Panc1 (cell line): ENCODE measurements around the gene KDM4B. TPM values are rescaled to one million over a fixed set of nuclear protein-coding genes. Genes with fewer than 3 reads are reported as not detected.

ENCODE experiments used
- ATAC-seq: fragments of 200-7000 bp; cut with Tn5 transposase; 2 replicates; pipeline ENCODE4 v1.9.1; 2020; ENCODE audit warnings: mild to moderate bottlenecking, moderate library complexity
- BruUV-seq: library from RNA; stranded (reverse); fragments of 400-500 nt; replicated peaks from 2 replicates; lab custom pipeline; 2021; lab: Mats Ljungman, UMichigan
- CTCF ChIA-PET: fragments of 300-600 bp; sonication (Branson Sonifier 250); formaldehyde crosslinking; loops from one replicate; lab custom pipeline; 2022; ENCODE audit warnings: antibody characterized with exemption; lab: Charles Lee
- POLR2A ChIA-PET: fragments of 300-600 bp; sonication (Branson Sonifier 250); formaldehyde crosslinking; loops from one replicate; lab custom pipeline; 2022; ENCODE audit warnings: antibody characterized with exemption; lab: Charles Lee
- DNase-seq: peaks from one replicate; pipeline ENCODE4 v3.0.0-alpha.2; 2010; ENCODE audit warnings: low read depth, low spot score
- H3K27ac ChIP-seq: 2 replicates; pipeline ENCODE4 v1.5.1; 2011; ENCODE audit warnings: mild to moderate bottlenecking, low read length, inconsistent platforms
- H3K27me3 ChIP-seq: fragments of 200-500 bp; sonication (Bioruptor generic); 2 replicates; pipeline ENCODE4 v1.6.0; 2014; ENCODE audit warnings: low read length, inconsistent platforms; ENCODE audit not compliant: control insufficient read depth, insufficient read depth
- H3K36me3 ChIP-seq: fragments of 200-500 bp; sonication (Bioruptor generic); 2 replicates; pipeline ENCODE4 v1.5.1; 2014; ENCODE audit warnings: inconsistent platforms, mild to moderate bottlenecking, low read length, moderate library complexity; ENCODE audit not compliant: control insufficient read depth, insufficient read depth
- H3K4me1 ChIP-seq: 2 replicates; pipeline ENCODE4 v1.5.1; 2011; ENCODE audit warnings: inconsistent platforms, mild to moderate bottlenecking, low read length, moderate library complexity; ENCODE audit not compliant: control insufficient read depth, insufficient read depth
- H3K4me3 ChIP-seq, 2 experiments: 2 replicates each; pipeline ENCODE4 v1.5.1; 2011 to 2012; ENCODE audit warnings: low read depth in 2 of 2, low read length in 2 of 2, mild to moderate bottlenecking in 2 of 2, inconsistent platforms in 1 of 2, moderate library complexity in 1 of 2
- H3K9me3 ChIP-seq: fragments of 200-500 bp; sonication (Bioruptor generic); 2 replicates; pipeline ENCODE4 v1.5.1; 2014; ENCODE audit warnings: low read depth, mild to moderate bottlenecking, inconsistent platforms, low read length, moderate library complexity; ENCODE audit not compliant: control insufficient read depth, insufficient read depth
- CTCF ChIP-seq: fragments of 450-650 bp; IDR thresholded peaks from 2 replicates; pipeline ENCODE4 v1.5.1; 2017; ENCODE audit warnings: mild to moderate bottlenecking
- POLR2AphosphoS5 ChIP-seq: IDR thresholded peaks from 2 replicates; pipeline ENCODE4 v1.6.1; 2012; ENCODE audit warnings: mild to moderate bottlenecking, low read depth, low read length, moderate library complexity
- REST ChIP-seq, 2 experiments: IDR thresholded peaks; 2 replicates each; pipeline ENCODE4 v1.6.1; 2011 to 2012; ENCODE audit warnings: low read depth in 2 of 2, control low read depth in 1 of 2, low read length in 1 of 2, mild to moderate bottlenecking in 1 of 2, moderate library complexity in 1 of 2; ENCODE audit not compliant: insufficient read depth in 1 of 2
- SIN3A ChIP-seq: IDR thresholded peaks from 2 replicates; pipeline ENCODE4 v1.6.1; 2012; ENCODE audit warnings: low read depth, mild to moderate bottlenecking, low read length, moderate library complexity, borderline replicate concordance; ENCODE audit not compliant: insufficient read depth
- TCF7L2 ChIP-seq: IDR thresholded peaks from 2 replicates; pipeline ENCODE4 v1.6.1; 2011; ENCODE audit warnings: mild to moderate bottlenecking, low read depth, low read length, inconsistent platforms
- in situ Hi-C: cut with HindIII; loops from 2 replicates; pipeline ENCODE4 v1.10.0; 2016; ENCODE audit warnings: low sequenced_read_pairs, low pct_unique_long_range_greater_than_20kb
- intact Hi-C: fragments of 100-400 bp; cut with micrococcal nuclease; formaldehyde crosslinking; loops from one replicate; pipeline ENCODE4 v1.10.0; 2022; ENCODE audit not compliant: unreplicated experiment
- total RNA-seq: library from RNA; stranded (reverse); gene quantifications from one replicate; pipeline ENCODE4 v1.2.1, GENCODE V29; 2021; ENCODE audit not compliant: unreplicated experiment

The KDM4B gene
- total RNA-seq, 1 experiment from 2014 or later = 18.4 TPM

- in situ Hi-C loops (no loop called here), intact Hi-C loops (loop anchor here (5.0 kb wide), 1 partner anchor 108 kb away; no protein-coding TSS in a partner anchor)
- ChIA-PET CTCF (interaction anchor here (0.6 kb wide), 1 partner anchor 306 kb away, joined by 7 read pairs; no protein-coding TSS in a partner anchor), POLR2A (no interaction called here)
- Histone ChIP-seq H3K36me3 (no peaks in the 10 kb centered on the region), H3K27me3 (no peaks in the 10 kb centered on the region), H3K9me3 (no peaks in the 10 kb centered on the region), H3K4me1 (peaks cover 18% of the 10 kb centered on the region), H3K4me3 (no peak overlapping the region), H3K27ac (no peak overlapping the region)
- TF ChIP-seq SIN3A (no peak), TCF7L2 (no peak), REST (IDR thresholded peaks at IDR 0.05; ENCODE audit: insufficient read depth in 1 of 2, low read depth in 2 of 2, low read length in 1 of 2) (no peak), POLR2AphosphoS5 (no peak), CTCF (no peak)
- no peak for ATAC-seq
- no peak for DNase-seq
- no TSS peak for BruUV-seq
Observed at GRCh38 chr19:5049561-5049960, 80.6 kb downstream of the KDM4B start.

- no peak overlapping the region for H3K27ac ChIP-seq
- H3K9me3 ChIP-seq = no peaks in the 10 kb centered on the region
- TF ChIP-seq SIN3A (no peak), POLR2AphosphoS5 (no peak), CTCF (no peak), TCF7L2 (no peak), REST (IDR thresholded peaks at IDR 0.05; ENCODE audit: insufficient read depth in 1 of 2, low read depth in 2 of 2, low read length in 1 of 2) (no peak)
- H3K4me1 ChIP-seq = peaks cover 18% of the 10 kb centered on the region
- no peak overlapping the region for H3K4me3 ChIP-seq
- ATAC-seq (no peak), DNase-seq (no peak)
- intact Hi-C loops (no loop called here), in situ Hi-C loops (no loop called here)
- ChIA-PET POLR2A (no interaction called here), CTCF (no interaction called here)
- BruUV-seq = no TSS peak
- H3K36me3 ChIP-seq = no peaks in the 10 kb centered on the region
- H3K27me3 ChIP-seq = no peaks in the 10 kb centered on the region
Observed at GRCh38 chr19:5050067-5050656, 81.2 kb downstream of the KDM4B start.
